RWPE1 (cell line): ENCODE results near the gene RNF144A.

ENCODE experiments used
- CTCF ChIA-PET: fragments of 350-600 bp; sonication (Branson Sonifier 250); formaldehyde crosslinking; extraction: SDS; loops from one replicate; lab custom pipeline; 2021; lab: Yijun Ruan, JAX
- POLR2A ChIA-PET: fragments of 400-600 bp; formaldehyde crosslinking; extraction: SDS; loops from one replicate; lab custom pipeline; 2020; ENCODE audit warnings: antibody characterized with exemption; ENCODE audit not compliant: low non-redundant PET; lab: Yijun Ruan, JAX
- DNase-seq: peaks from one replicate; pipeline ENCODE4 v3.0.0; 2012; ENCODE audit warnings: low spot score
- H3K27ac ChIP-seq: fragments of 450-650 bp; 2 replicates; pipeline ENCODE4 v1.5.1; 2017
- CTCF ChIP-seq: fragments of 450-650 bp; conservative IDR thresholded peaks from 2 replicates; pipeline ENCODE4 v1.5.1; 2017; ENCODE audit warnings: low read depth, mild to moderate bottlenecking

The RNF144A gene

GRCh38 chr2:7093376-7093775 is 176.2 kb downstream of the RNF144A start:
- DNase-seq: no peak

More at GRCh38 chr2:7093376-7093775, 176.2 kb downstream of the RNF144A start:
- no peak for TF ChIP-seq CTCF
- ChIA-PET CTCF (no interaction called here), POLR2A (no interaction called here)
- H3K27ac ChIP-seq: no peak overlapping the region
